GM23338 (cell line): Measurements from ENCODE around the gene ZRANB2. TPM values are rescaled to one million over a fixed set of nuclear protein-coding genes. Genes with fewer than 3 reads are reported as not detected.

Experiments used
- ATAC-seq: fragments of 200-7000 bp; cut with Tn5 transposase; 3 replicates; pipeline ENCODE4 v1.9.1; 2020
- DNase-seq: peaks from one replicate; pipeline ENCODE4 v3.0.0-alpha.2; 2015; ENCODE audit warnings: low spot score
- H2AFZ ChIP-seq: fragments of 200-600 bp; sonication (generic); 2 replicates; pipeline ENCODE4 v1.8.0; 2016; ENCODE audit warnings: antibody characterized with exemption, mild to moderate bottlenecking, moderate library complexity
- H3F3A ChIP-seq: fragments of 200-600 bp; sonication (generic); replicated peaks from 2 replicates; pipeline ENCODE4 v1.8.0; 2017; ENCODE audit warnings: antibody characterized with exemption, mixed run types, low read depth
- H3K27ac ChIP-seq: fragments of 200-600 bp; sonication (generic); 2 replicates; pipeline ENCODE4 v1.6.1; 2016; ENCODE audit warnings: low read depth
- H3K27me3 ChIP-seq: fragments of 200-600 bp; sonication (generic); 2 replicates; pipeline ENCODE4 v1.8.0; 2016; ENCODE audit warnings: mild to moderate bottlenecking, mixed run types, moderate library complexity; ENCODE audit not compliant: insufficient read depth
- H3K36me3 ChIP-seq: fragments of 200-600 bp; sonication (generic); 2 replicates; pipeline ENCODE4 v1.8.0; 2016; ENCODE audit warnings: mild to moderate bottlenecking; ENCODE audit not compliant: insufficient read depth
- H3K4me1 ChIP-seq: fragments of 200-600 bp; sonication (generic); 2 replicates; pipeline ENCODE4 v1.8.0; 2016; ENCODE audit warnings: mild to moderate bottlenecking, moderate library complexity; ENCODE audit not compliant: insufficient read depth
- H3K4me2 ChIP-seq: fragments of 200-600 bp; sonication (generic); 2 replicates; pipeline ENCODE4 v1.7.1; 2017; ENCODE audit warnings: mixed run types
- H3K4me3 ChIP-seq: fragments of 200-600 bp; sonication (generic); 2 replicates; pipeline ENCODE4 v1.6.1; 2016; ENCODE audit warnings: mixed run types
- H3K79me2 ChIP-seq: fragments of 200-600 bp; sonication (generic); replicated peaks from 2 replicates; pipeline ENCODE4 v1.8.0; 2017; ENCODE audit warnings: mild to moderate bottlenecking; ENCODE audit not compliant: insufficient read depth
- H3K9me2 ChIP-seq: fragments of 200-600 bp; sonication (generic); 2 replicates; pipeline ENCODE4 v1.8.0; 2017; ENCODE audit not compliant: insufficient read depth
- H4K20me1 ChIP-seq: fragments of 200-600 bp; sonication (generic); replicated peaks from 2 replicates; pipeline ENCODE4 v1.8.0; 2017; ENCODE audit warnings: mild to moderate bottlenecking; ENCODE audit not compliant: insufficient read depth
- H3K27ac Mint-ChIP-seq: 2 replicates; pipeline ENCODE4 v1.8.0; 2020; ENCODE audit warnings: inconsistent platforms, mild to moderate bottlenecking, moderate library complexity, mixed read lengths
- H3K27me3 Mint-ChIP-seq: 3 replicates; pipeline ENCODE4 v1.8.0; 2022; ENCODE audit warnings: low read depth, mild to moderate bottlenecking, moderate library complexity, mixed read lengths, inconsistent platforms; ENCODE audit not compliant: insufficient read depth, poor library complexity
- H3K36me3 Mint-ChIP-seq: 3 replicates; pipeline ENCODE4 v1.8.0; 2021; ENCODE audit warnings: low read depth, mild to moderate bottlenecking, inconsistent platforms, moderate library complexity, mixed read lengths
- H3K4me1 Mint-ChIP-seq: 3 replicates; pipeline ENCODE4 v1.8.0; 2020; ENCODE audit warnings: mild to moderate bottlenecking, inconsistent platforms, mixed read lengths
- H3K4me3 Mint-ChIP-seq: 3 replicates; pipeline ENCODE4 v1.8.0; 2021; ENCODE audit warnings: moderate library complexity, mild to moderate bottlenecking, inconsistent platforms, mixed read lengths
- H3K9me3 Mint-ChIP-seq: 3 replicates; pipeline ENCODE4 v1.8.0; 2020; ENCODE audit warnings: moderate library complexity, mild to moderate bottlenecking, inconsistent platforms, mixed read lengths
- ETS1 ChIP-seq: IDR thresholded peaks from 2 replicates; pipeline ENCODE4 v1.6.1; 2016; ENCODE audit warnings: antibody characterized with exemption
- EZH2 ChIP-seq: fragments of 200-600 bp; sonication (generic); IDR thresholded peaks from one replicate; pipeline ENCODE4 v1.8.0; 2017; ENCODE audit warnings: antibody characterized with exemption, mild to moderate bottlenecking, low read depth; ENCODE audit not compliant: unreplicated experiment
- EZH2phosphoT487 ChIP-seq: fragments of 200-600 bp; sonication (generic); IDR thresholded peaks from one replicate; pipeline ENCODE4 v1.8.1; 2018; ENCODE audit warnings: antibody characterized with exemption; ENCODE audit not compliant: unreplicated experiment
- JUNB ChIP-seq: IDR thresholded peaks from one replicate; pipeline ENCODE4 v1.6.1; 2016; ENCODE audit warnings: antibody characterized with exemption; ENCODE audit not compliant: unreplicated experiment
- POLR2AphosphoS5 ChIP-seq: IDR thresholded peaks from 2 replicates; pipeline ENCODE4 v1.6.1; 2016; ENCODE audit warnings: antibody characterized with exemption, low read depth
- REST ChIP-seq: IDR thresholded peaks from one replicate; pipeline ENCODE4 v1.6.1; 2018; ENCODE audit warnings: antibody characterized with exemption; ENCODE audit not compliant: unreplicated experiment
- STAT1 ChIP-seq: IDR thresholded peaks from one replicate; pipeline ENCODE4 v1.6.1; 2016; ENCODE audit warnings: antibody characterized with exemption; ENCODE audit not compliant: unreplicated experiment
- ZNF331 ChIP-seq: fragments of 250-450 bp; sonication (Bioruptor Pico); IDR thresholded peaks from 2 replicates; pipeline ENCODE4 v1.5.0; 2020; ENCODE audit warnings: low read depth, mild to moderate bottlenecking, moderate library complexity
- polyA plus RNA-seq: library from polyadenylated mRNA; unstranded; fragments of >200 nt; fragmentation: Nextera tagmentation; extraction: Ambion mirVana; gene quantifications from 2 replicates; pipeline ENCODE4 v1.2.1, GENCODE V29; 2016
- total RNA-seq: library from RNA; depleted of rRNA; stranded (reverse); fragments of >200 nt; shearing (Covaris generic); gene quantifications from 2 replicates; pipeline ENCODE4 v1.2.3, GENCODE V29; 2014

Gene ZRANB2
- total and polyA plus RNA-seq, 2 experiments from 2014 or later, result 84.9 to 170 TPM

GRCh38 chr1:71038942-71039341 lies 41.9 kb downstream of the ZRANB2 start (continued):
- TF ChIP-seq EZH2phosphoT487 (no peak), JUNB (no peak), REST (no peak), ZNF331 (CRISPR knock-in tag) (no peak), ETS1 (no peak)

- DNase-seq (no peak), ATAC-seq (no peak)
- no peaks in the 10 kb centered on the region for H3F3A ChIP-seq
- H3K4me1 Mint-ChIP-seq, result no peaks in the 10 kb centered on the region
- H3K36me3 ChIP-seq, result no peaks in the 10 kb centered on the region
- no peaks in the 10 kb centered on the region for H3K79me2 ChIP-seq
- no peaks in the 10 kb centered on the region for H3K4me1 ChIP-seq
- no peaks in the 10 kb centered on the region for H3K9me3 Mint-ChIP-seq
- H3K27me3 Mint-ChIP-seq, result no peaks in the 10 kb centered on the region
- no peak overlapping the region for H3K4me3 ChIP-seq
- no peaks in the 10 kb centered on the region for H3K36me3 Mint-ChIP-seq
- H3K27ac ChIP-seq, result no peak overlapping the region
- H3K9me2 ChIP-seq, result 0 out of 2 replicates have a peak, but pooled peaks cover 2% of the 10 kb centered on the region
- H3K27ac Mint-ChIP-seq, result no peak overlapping the region
- H3K4me3 Mint-ChIP-seq, result no peak overlapping the region
- no peak overlapping the region for H2AFZ ChIP-seq
- no peaks in the 10 kb centered on the region for H3K27me3 ChIP-seq
- TF ChIP-seq ZNF331 (CRISPR knock-in tag) (no peak), JUNB (no peak), ETS1 (no peak)
- no peaks in the 10 kb centered on the region for H4K20me1 ChIP-seq
- no peak overlapping the region for H3K4me2 ChIP-seq
These were observed 42.8 kb downstream of the ZRANB2 start for GRCh38 chr1:71037829-71038620.

- Mint-ChIP-seq H3K27me3 (no peaks in the 10 kb centered on the region), H3K9me3 (no peaks in the 10 kb centered on the region), H3K36me3 (no peaks in the 10 kb centered on the region), H3K27ac (no peak overlapping the region), H3K4me1 (no peaks in the 10 kb centered on the region), H3K4me3 (no peak overlapping the region)
- ATAC-seq (no peak), DNase-seq (no peak)
- no peaks in the 10 kb centered on the region for H4K20me1 ChIP-seq
- H3K27me3 ChIP-seq, result no peaks in the 10 kb centered on the region
- no peaks in the 10 kb centered on the region for H3F3A ChIP-seq
- H3K9me2 ChIP-seq, result 0 out of 2 replicates have a peak, but pooled peaks cover 2% of the 10 kb centered on the region
- H3K4me3 ChIP-seq, result no peak overlapping the region
- H2AFZ ChIP-seq, result no peak overlapping the region
- H3K4me2 ChIP-seq, result no peak overlapping the region
- no peaks in the 10 kb centered on the region for H3K79me2 ChIP-seq
- H3K27ac ChIP-seq, result no peak overlapping the region
- no peaks in the 10 kb centered on the region for H3K36me3 ChIP-seq
- H3K4me1 ChIP-seq, result no peaks in the 10 kb centered on the region
- no peak for TF ChIP-seq ZNF331 (CRISPR knock-in tag)
- no peak for TF ChIP-seq STAT1
- TF ChIP-seq ETS1, result no peak
- TF ChIP-seq EZH2phosphoT487, result no peak
- no peak for TF ChIP-seq EZH2
- TF ChIP-seq POLR2AphosphoS5, result no peak
- TF ChIP-seq REST, result no peak
These were observed 43.8 kb downstream of the ZRANB2 start for GRCh38 chr1:71037066-71037465.
